ENCODE results near the gene IPCEF1. TPM values are rescaled to one million over a fixed set of nuclear protein-coding genes. Genes with fewer than 3 reads are reported as not detected.

IPCEF1 gene
- total and polyA plus RNA-seq, 4 donors: 0.85 to 18.1 (median 3.6) TPM

DNA sequence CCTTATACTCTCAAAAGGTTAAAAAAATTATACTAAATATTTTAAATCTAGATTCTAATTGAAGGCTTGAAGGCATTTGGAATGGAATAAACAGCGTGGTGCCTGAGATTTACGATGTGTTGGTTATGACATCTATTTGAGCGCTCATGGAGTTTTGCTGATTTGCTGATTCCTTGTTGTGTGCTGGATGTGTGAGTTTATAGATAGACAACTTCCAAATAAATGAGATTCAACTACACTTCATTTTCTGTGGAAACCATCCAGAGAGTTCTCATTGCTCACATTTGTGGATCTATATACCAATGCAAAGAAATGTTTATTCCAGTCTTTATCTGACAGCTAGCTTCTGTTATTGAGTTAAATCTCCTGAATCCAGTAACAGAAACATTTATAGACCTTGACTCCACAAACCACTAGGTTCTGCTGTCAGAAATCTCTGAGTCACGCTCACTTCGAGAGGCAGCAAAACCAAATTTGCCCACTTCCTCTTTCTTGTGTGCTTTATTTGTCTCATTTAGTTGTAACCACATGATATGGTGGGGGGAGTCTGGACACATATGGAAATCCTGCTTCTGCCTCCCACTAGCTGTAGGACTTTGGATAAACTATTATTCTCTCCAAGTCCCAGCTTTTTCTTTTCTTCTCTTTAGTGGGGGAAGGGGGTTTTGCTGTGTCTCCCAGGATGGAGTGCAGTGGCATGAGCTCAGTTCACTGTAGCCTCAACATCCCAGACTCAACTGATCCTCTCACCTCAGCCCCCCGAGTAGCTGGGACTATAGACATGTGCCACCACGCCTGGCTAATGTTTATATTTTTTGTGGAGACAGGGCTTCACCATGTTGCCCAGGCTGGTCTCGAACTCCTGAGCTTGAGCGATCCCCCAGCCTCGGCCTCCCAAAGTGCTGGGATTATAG is 54.5 kb downstream of the IPCEF1 start:
- H3K27ac ChIP-seq (ENCODE audit: low read depth in 1 of 2, low read length in 1 of 2): no peak overlapping the region
- TF ChIP-seq, protein P1, sequence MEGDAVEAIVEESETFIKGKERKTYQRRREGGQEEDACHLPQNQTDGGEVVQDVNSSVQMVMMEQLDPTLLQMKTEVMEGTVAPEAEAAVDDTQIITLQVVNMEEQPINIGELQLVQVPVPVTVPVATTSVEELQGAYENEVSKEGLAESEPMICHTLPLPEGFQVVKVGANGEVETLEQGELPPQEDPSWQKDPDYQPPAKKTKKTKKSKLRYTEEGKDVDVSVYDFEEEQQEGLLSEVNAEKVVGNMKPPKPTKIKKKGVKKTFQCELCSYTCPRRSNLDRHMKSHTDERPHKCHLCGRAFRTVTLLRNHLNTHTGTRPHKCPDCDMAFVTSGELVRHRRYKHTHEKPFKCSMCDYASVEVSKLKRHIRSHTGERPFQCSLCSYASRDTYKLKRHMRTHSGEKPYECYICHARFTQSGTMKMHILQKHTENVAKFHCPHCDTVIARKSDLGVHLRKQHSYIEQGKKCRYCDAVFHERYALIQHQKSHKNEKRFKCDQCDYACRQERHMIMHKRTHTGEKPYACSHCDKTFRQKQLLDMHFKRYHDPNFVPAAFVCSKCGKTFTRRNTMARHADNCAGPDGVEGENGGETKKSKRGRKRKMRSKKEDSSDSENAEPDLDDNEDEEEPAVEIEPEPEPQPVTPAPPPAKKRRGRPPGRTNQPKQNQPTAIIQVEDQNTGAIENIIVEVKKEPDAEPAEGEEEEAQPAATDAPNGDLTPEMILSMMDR (IDR thresholded peaks at IDR 0.05; ENCODE audit: control extremely low read depth, extremely low read depth): no peak
- DNase-seq (peak; percentile 60 to 93 (median 92)), ATAC-seq (ENCODE audit: insufficient read depth, low FRiP score) (no peak)
- no peak overlapping the region for H3K9ac ChIP-seq (ENCODE audit: insufficient read depth in 1 of 2, low read length in 2 of 2)
- no peaks in the 10 kb centered on the region for H3K27me3 ChIP-seq (ENCODE audit: control insufficient read depth in 3 of 3, insufficient read depth in 3 of 3, low read length in 2 of 3)
- H3K9me3 ChIP-seq (ENCODE audit: control insufficient read depth in 4 of 4, insufficient read depth in 3 of 4, low read length in 3 of 4): peaks cover 0 to 2% (median 0%) of the 10 kb centered on the region in 4 donors
- H3K4me1 ChIP-seq (ENCODE audit: control insufficient read depth in 5 of 5, insufficient read depth in 5 of 5, low read length in 5 of 5): peaks cover 0 to 44% (median 5%) of the 10 kb centered on the region in 5 donors
- H3K4me3 ChIP-seq: no peak overlapping the region
- WGBS, 2 donors: 59 to 74% methylated on average over 10 of the region's 10 CpGs
- no peaks in the 10 kb centered on the region for H3K36me3 ChIP-seq (ENCODE audit: control insufficient read depth in 4 of 4, insufficient read depth in 4 of 4, low read length in 4 of 4)

DNA sequence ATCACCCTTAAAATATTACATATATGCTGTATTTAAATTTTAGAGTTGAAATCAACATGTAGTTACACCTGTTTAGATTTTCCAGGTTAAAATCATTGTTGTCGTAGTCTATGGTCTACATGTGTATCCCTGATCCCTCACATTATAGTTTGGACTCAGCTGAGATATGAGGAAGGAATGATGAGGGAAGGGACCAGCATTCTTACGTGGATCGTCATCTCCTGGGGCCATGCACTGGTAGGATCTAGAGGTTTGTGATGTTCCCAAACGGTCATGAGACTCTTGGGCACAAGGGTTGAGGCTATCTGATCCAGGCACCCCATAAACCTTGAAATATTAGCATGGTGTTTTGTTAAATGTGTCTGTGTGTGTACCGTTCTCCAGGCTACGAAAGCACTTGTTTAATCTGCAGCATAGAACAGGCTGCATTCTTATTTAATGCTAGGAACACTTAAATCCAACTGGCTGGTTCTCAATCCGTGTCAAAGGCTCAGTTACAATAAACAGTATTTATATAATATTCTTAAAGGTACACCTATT is 55.4 kb downstream of the IPCEF1 start:
- H3K36me3 ChIP-seq (ENCODE audit: control insufficient read depth in 4 of 4, insufficient read depth in 4 of 4, low read length in 4 of 4): no peaks in the 10 kb centered on the region
- peaks cover 0 to 50% (median 6%) of the 10 kb centered on the region in 5 donors for H3K4me1 ChIP-seq (ENCODE audit: control insufficient read depth in 5 of 5, insufficient read depth in 5 of 5, low read length in 5 of 5)
- H3K4me3 ChIP-seq: no peak overlapping the region
- TF ChIP-seq, protein P1 (IDR thresholded peaks at IDR 0.05; ENCODE audit: control extremely low read depth, extremely low read depth): no peak
- no peak overlapping the region for H3K9ac ChIP-seq (ENCODE audit: insufficient read depth in 1 of 2, low read length in 2 of 2)
- no peak overlapping the region for H3K27ac ChIP-seq (ENCODE audit: low read depth in 1 of 2, low read length in 1 of 2)
- no peak for ATAC-seq (ENCODE audit: insufficient read depth, low FRiP score)
- peaks cover 0 to 2% (median 0%) of the 10 kb centered on the region in 4 donors for H3K9me3 ChIP-seq (ENCODE audit: control insufficient read depth in 4 of 4, insufficient read depth in 3 of 4, low read length in 3 of 4)
- WGBS, 2 donors: 80 to 83% methylated on average over 7 of the region's 7 CpGs
- peak in 2 of 3 donors; percentile 42 to 57 for DNase-seq
- no peaks in the 10 kb centered on the region for H3K27me3 ChIP-seq (ENCODE audit: control insufficient read depth in 3 of 3, insufficient read depth in 3 of 3, low read length in 2 of 3)

DNA sequence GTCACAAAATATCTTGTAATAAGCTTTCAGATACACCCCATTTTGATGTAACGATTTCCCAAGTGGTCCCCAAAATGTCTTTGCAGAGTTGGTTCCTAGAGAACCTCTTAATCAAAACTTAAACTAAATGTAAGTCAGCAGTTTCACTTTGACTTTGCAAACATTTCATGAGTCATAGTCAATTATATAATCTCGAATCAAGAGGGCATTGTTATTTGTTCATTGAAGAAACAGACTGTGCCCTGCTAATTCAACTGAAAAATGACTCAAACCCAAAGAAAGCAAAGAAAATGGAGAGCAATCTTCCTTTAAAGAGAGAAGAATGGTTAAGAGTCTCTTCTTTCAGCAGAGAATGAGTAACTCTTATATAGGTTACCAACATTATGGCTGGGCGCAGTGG is 58.3 kb downstream of the IPCEF1 start:
- peak in 1 of 3 donors; percentile 57 for DNase-seq
- no peak overlapping the region for H3K27ac ChIP-seq (ENCODE audit: low read depth in 1 of 2, low read length in 1 of 2)
- TF ChIP-seq, protein P1 (IDR thresholded peaks at IDR 0.05; ENCODE audit: control extremely low read depth, extremely low read depth): no peak
- WGBS, 2 donors: 50 to 58% methylated on average over 3 of the region's 3 CpGs
- no peak overlapping the region for H3K9ac ChIP-seq (ENCODE audit: insufficient read depth in 1 of 2, low read length in 2 of 2)
- H3K36me3 ChIP-seq (ENCODE audit: control insufficient read depth in 4 of 4, insufficient read depth in 4 of 4, low read length in 4 of 4): no peaks in the 10 kb centered on the region
- no peaks in the 10 kb centered on the region for H3K27me3 ChIP-seq (ENCODE audit: control insufficient read depth in 3 of 3, insufficient read depth in 3 of 3, low read length in 2 of 3)
- no peak overlapping the region for H3K4me3 ChIP-seq
- ATAC-seq (ENCODE audit: insufficient read depth, low FRiP score): peak; percentile 39
- peaks cover 0 to 58% (median 6%) of the 10 kb centered on the region in 5 donors for H3K4me1 ChIP-seq (ENCODE audit: control insufficient read depth in 5 of 5, insufficient read depth in 5 of 5, low read length in 5 of 5)
- H3K9me3 ChIP-seq (ENCODE audit: control insufficient read depth in 4 of 4, insufficient read depth in 3 of 4, low read length in 3 of 4): peaks cover 0 to 2% (median 0%) of the 10 kb centered on the region in 4 donors
